Chondrocyte (in vitro differentiated cells): Measurements from ENCODE around the gene CMC4. TPM values are rescaled to one million over a fixed set of nuclear protein-coding genes. Genes with fewer than 3 reads are reported as not detected.
A peak's percentile ranks its signal among the peaks of the same experiment; 100 is the strongest.

Experiments used
- DNase-seq: peaks from one replicate; pipeline ENCODE4 v3.0.0; 2021; ENCODE audit warnings: mixed read lengths, low spot score
- H3K27ac Mint-ChIP-seq: one replicate; pipeline ENCODE4 v1.8.0; 2021; ENCODE audit warnings: mild to moderate bottlenecking, moderate library complexity, mixed read lengths; ENCODE audit not compliant: unreplicated experiment
- H3K27me3 Mint-ChIP-seq: 2 replicates; pipeline ENCODE4 v1.8.0; 2021; ENCODE audit warnings: low read depth, mixed read lengths
- H3K36me3 Mint-ChIP-seq: 2 replicates; pipeline ENCODE4 v1.8.0; 2021; ENCODE audit warnings: low read depth, mixed read lengths
- H3K4me1 Mint-ChIP-seq: 2 replicates; pipeline ENCODE4 v1.8.0; 2021; ENCODE audit warnings: low read depth, mild to moderate bottlenecking, mixed read lengths
- H3K4me3 Mint-ChIP-seq: one replicate; pipeline ENCODE4 v1.8.0; 2021; ENCODE audit warnings: mild to moderate bottlenecking, moderate library complexity, mixed read lengths; ENCODE audit not compliant: unreplicated experiment
- H3K9me3 Mint-ChIP-seq: 2 replicates; pipeline ENCODE4 v1.8.0; 2021; ENCODE audit warnings: low read depth, mixed read lengths
- CTCF ChIP-seq: fragments of 200-600 bp; sonication (generic); IDR thresholded peaks from 2 replicates; pipeline ENCODE4 v1.5.0; 2021; ENCODE audit warnings: antibody characterized with exemption, mild to moderate bottlenecking, moderate library complexity
- total RNA-seq: library from RNA; stranded (reverse); gene quantifications from 3 replicates; pipeline ENCODE4 v1.2.1, GENCODE V29; 2021

Gene CMC4
- total RNA-seq, 1 donor from 2014 or later = 6.7 TPM

- H3K27ac Mint-ChIP-seq = no peak overlapping the region
- DNase-seq = no peak
- H3K9me3 Mint-ChIP-seq = peaks cover 41% of the 10 kb centered on the region
- no peaks in the 10 kb centered on the region for H3K4me1 Mint-ChIP-seq
- H3K27me3 Mint-ChIP-seq = no peaks in the 10 kb centered on the region
- H3K4me3 Mint-ChIP-seq = no peak overlapping the region
- no peak for TF ChIP-seq CTCF
- H3K36me3 Mint-ChIP-seq = peaks cover 18% of the 10 kb centered on the region
These were observed 35.2 kb downstream of the CMC4 start for GRCh38 chrX:155035688-155036087.

DNA sequence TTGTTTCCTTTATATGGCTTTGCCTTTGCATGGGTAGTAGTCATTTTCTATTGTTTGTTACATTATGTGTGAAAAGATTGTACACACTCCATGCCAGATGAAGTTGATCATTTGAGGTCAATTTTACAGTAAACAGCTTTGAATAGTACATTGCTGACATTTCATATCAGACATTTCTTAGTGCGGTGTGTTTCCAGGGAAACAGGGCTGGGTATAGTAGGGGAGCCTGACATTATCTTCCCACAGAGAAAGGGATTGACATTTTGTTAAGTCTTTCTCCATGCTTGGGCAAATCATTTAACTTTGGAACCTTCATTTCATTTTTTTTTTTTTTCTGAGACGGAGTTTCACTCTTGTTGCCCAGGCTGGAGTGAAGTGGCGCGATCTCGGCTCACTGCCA is 39.3 kb downstream of the CMC4 start:
- Mint-ChIP-seq H3K4me3 (no peak overlapping the region), H3K27me3 (no peaks in the 10 kb centered on the region), H3K27ac (no peak overlapping the region), H3K36me3 (peaks cover 8% of the 10 kb centered on the region), H3K9me3 (peaks cover 22% of the 10 kb centered on the region), H3K4me1 (peaks cover 11% of the 10 kb centered on the region)
- no peak for DNase-seq
- TF ChIP-seq CTCF = no peak

DNA sequence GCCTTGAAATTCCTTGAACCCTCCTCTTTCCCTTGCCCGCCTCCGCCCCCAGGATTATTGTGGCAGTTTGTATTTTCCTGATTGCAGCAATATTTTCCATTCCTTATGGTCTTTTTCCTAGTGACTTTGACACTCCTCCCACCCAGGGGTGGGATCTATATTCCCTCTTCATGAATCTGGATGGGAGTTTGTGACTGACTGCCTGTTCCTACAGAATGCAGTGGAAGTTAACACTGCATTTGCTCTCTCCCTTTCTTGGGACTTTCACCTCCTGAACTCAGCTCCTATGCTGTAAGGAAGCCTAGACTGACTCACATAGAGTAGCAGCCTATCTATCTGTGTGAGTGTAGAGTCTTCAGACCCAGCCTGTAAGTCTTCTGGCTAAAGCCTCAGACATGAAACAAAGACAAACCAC is 42.1 kb downstream of the CMC4 start:
- Mint-ChIP-seq H3K36me3 (no peaks in the 10 kb centered on the region), H3K9me3 (peaks cover 3% of the 10 kb centered on the region), H3K27ac (peak overlapping the region; percentile 14), H3K4me3 (peak overlapping the region; percentile 1), H3K4me1 (peaks cover 11% of the 10 kb centered on the region), H3K27me3 (no peaks in the 10 kb centered on the region)
- DNase-seq = no peak
- TF ChIP-seq CTCF = no peak

DNA sequence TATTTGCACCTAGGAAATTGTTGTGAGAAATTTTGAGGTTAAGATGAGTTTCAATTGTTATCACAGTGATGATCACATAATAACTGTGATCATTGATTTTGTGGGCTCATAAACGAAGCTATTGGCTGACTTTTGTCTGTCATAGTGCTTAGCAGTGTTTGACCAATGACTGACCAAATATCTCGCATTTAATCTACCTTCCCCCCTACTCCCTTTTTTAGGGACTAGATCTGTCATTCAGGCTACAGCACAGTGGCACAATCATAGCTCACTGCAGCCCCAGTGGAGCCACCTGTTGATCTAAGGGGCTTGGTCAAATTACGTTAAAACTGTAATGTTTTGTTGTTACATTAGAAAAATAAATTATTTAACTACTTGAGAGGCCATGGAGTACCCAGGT is 42.8 kb downstream of the CMC4 start:
- no peak for DNase-seq
- no peaks in the 10 kb centered on the region for H3K36me3 Mint-ChIP-seq
- H3K27ac Mint-ChIP-seq = peak overlapping the region; percentile 92
- H3K4me3 Mint-ChIP-seq = peak overlapping the region; percentile 79
- no peak for TF ChIP-seq CTCF
- no peaks in the 10 kb centered on the region for H3K27me3 Mint-ChIP-seq
- H3K9me3 Mint-ChIP-seq = peaks cover 5% of the 10 kb centered on the region
- peaks cover 11% of the 10 kb centered on the region for H3K4me1 Mint-ChIP-seq

DNA sequence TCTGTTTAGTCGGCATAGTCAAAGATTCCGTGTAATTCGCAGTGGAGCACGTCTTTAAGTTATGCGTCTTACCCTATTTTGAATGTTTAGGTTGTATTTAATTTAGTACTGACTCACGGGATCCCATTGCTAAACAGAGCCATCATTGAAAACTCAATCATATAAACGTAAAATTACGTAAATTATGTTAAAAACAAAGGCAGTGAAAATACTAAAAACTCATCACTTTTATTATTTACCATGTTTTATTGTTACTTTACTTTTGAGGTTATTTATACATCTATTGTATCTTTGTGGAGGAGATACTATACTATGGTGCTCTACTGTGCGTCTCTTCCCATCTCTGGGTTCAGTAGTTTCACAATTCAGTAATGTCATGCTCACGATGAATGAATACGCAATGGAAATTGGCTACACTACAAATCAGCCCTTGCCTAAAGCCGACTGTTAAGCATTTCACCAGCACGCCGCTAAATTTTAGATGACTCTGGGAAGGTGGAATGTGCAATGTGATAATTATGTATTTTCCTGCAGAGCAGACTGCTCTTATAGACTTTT is 43.3 kb downstream of the CMC4 start:
- peak overlapping the region; percentile 92 for H3K27ac Mint-ChIP-seq
- TF ChIP-seq CTCF = no peak
- no peaks in the 10 kb centered on the region for H3K36me3 Mint-ChIP-seq
- peaks cover 11% of the 10 kb centered on the region for H3K4me1 Mint-ChIP-seq
- no peak for DNase-seq
- H3K27me3 Mint-ChIP-seq = no peaks in the 10 kb centered on the region
- H3K4me3 Mint-ChIP-seq = peak overlapping the region; percentile 79
- H3K9me3 Mint-ChIP-seq = peaks cover 5% of the 10 kb centered on the region
